Glomerular visceral epithelial cell (primary cell): ENCODE measurements around the gene CEP192.
A peak's percentile ranks its signal among the peaks of the same experiment; 100 is the strongest.
"Not testable (repeated sequence)": the region's sequence is repeated elsewhere in the genome, so short reads cannot be mapped to it uniquely, and the experiment has no call there.

ENCODE experiments used
- DNase-seq: peaks from one replicate; pipeline ENCODE4 v3.0.0-alpha.2; 2016; ENCODE audit errors: extremely low spot score

CEP192 gene

GRCh38 chr18:12990967-12991820, at the start of gene CEP192:
Gene CEP192, plus strand, starts transcription at chr18:12991362. Its CDS starts 8,063 bp downstream, at chr18:12999425.
- DNase-seq = peak; percentile 99

GRCh38 chr18:12943215-12943614, 47.9 kb upstream of the CEP192 start:
- DNase-seq = peak; percentile 52

- DNase-seq = no peak
Measured at GRCh38 chr18:12944709-12945108, 46.5 kb upstream of the CEP192 start.

GRCh38 chr18:12946549-12947284, 44.4 kb upstream of the CEP192 start:
- peak; percentile 77 for DNase-seq

DNA sequence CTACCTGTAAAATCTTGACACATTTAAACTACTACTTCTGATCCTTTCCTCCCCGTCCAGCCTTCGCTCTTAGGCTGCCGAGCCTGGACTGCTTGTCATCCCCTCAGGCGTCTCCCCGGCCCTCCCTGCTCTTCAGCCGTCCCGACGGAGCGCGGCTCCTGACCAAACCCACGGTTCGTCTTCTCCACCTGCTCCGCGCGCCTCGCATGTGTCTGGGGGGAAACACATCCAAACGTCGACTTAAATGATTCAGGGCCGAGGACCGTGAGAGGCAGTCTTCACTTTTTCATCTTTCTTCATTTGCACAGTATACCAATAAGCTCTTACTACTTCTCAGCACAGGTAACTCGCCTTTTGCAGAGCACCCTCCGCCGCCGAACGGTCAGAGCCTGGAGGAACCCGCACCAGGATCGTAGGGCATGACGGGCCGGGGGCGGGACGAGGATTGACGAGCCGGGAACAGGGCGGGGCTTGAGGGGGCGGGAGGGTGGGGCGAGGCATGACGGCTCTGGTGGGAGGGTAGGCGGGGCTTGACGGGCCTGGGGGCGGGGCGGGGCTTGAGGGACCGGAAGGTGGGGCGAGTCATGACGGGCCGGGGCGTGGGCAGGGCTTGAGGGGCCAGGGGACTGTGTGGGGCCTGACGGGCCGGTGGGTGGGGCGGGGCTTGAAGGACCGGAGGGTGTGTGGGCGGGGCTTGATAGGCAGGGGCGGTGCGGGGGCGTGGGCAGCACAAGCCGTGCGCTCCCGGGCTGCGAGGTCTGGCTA, 43.7 kb upstream of the CEP192 start, which contains the start of gene SEH1L:
Gene SEH1L, plus strand, starts transcription at position 727 of the 765 bp plus-strand sequence. CDS start 111 bp downstream, outside the sequence.
- peak; percentile 99 for DNase-seq

DNA sequence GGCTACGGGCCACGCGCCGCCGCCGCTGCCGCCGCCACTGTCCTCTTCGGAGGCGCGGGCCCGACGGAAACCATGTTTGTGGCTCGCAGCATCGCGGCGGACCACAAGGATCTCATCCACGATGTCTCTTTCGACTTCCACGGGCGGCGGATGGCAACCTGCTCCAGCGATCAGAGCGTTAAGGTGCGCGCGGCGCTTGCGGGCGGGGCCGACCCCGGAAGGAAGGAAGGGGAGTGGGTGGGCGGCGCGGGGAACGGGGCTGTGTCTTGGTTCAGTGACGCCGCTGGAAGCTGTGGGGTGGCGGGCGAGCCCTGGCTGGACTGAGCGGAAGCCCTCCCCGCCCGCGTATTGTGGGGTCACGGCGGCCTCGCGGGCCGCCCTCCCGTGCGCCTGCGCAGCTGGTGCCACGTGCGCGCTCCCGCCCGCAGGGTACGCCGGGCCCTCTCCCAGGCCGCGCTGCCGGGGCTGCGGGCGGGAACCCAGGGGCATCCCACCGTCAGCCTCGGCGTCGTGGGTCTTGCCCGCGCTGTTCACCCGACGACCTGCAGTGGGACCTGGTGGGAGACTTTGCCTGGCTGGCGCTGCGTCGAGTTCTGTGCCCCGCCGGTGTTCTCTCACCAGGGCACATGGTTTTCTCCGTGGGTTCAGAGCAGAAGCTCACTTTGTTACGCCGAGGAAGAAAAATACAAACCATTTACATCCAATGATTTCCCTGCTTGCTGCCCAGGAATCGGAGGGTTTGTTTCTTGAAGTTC, 42.9 kb upstream of the CEP192 start:
- DNase-seq = peak; percentile 94

DNA sequence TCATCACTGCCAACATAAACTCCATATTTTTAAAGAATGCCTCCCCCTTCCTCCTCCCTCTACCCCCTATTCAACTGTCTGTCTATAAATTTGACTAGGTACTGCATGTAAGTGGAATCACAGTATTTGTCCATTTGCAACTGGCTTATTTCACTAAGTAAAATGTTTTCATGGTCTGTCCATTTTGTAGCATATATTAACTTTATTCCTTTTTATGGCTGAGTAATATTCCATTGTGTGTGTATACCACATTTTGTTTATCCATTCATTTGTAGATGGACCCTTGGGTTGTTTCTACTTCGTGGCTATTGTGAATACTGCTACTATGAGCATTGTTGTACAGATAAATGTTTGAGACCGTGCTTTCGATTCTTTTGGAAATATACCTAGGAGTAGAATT, 32.7 kb upstream of the CEP192 start:
- DNase-seq = no peak

DNA sequence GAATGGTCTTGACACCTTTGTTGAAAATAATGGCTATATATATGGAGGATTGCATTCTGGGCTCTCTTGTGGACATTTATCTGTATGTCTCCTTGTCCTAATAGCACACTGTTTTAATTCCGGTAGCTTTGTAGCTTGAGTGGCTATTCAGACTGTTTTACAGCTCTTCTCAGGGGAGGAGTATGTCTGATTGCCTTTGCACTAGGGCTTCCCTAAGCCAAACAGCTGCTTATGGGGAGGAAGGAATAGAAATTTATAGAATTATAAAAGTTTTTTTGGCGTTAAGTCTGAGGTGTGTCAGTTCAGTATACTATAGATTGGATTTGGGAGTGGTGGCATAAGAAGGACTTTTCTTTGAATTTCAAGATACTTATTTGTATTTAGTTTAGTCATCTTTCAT, 30.8 kb upstream of the CEP192 start:
- DNase-seq = no peak

GRCh38 chr18:12960853-12961397, 30.2 kb upstream of the CEP192 start:
- DNase-seq = no peak

DNA sequence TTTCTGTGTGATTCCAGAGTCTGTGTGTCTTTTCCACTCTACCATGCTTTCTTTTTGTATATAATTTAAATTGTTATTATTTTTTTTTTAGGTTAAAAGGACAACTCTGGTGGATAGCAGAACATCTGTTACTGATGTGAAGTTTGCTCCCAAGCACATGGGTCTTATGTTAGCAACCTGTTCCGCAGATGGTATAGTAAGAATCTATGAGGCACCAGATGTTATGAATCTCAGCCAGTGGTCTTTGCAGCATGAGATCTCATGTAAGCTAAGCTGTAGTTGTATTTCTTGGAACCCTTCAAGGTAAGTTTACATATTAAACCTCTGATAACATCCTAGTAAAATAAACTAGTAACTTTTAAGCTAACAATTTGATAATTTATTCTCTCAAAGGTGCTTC, 28.1 kb upstream of the CEP192 start:
- no peak for DNase-seq

- no peak for DNase-seq
Measured at GRCh38 chr18:12968115-12968514, 23.0 kb upstream of the CEP192 start.

- no peak for DNase-seq
Measured at GRCh38 chr18:12968619-12969018, 22.5 kb upstream of the CEP192 start.

DNA sequence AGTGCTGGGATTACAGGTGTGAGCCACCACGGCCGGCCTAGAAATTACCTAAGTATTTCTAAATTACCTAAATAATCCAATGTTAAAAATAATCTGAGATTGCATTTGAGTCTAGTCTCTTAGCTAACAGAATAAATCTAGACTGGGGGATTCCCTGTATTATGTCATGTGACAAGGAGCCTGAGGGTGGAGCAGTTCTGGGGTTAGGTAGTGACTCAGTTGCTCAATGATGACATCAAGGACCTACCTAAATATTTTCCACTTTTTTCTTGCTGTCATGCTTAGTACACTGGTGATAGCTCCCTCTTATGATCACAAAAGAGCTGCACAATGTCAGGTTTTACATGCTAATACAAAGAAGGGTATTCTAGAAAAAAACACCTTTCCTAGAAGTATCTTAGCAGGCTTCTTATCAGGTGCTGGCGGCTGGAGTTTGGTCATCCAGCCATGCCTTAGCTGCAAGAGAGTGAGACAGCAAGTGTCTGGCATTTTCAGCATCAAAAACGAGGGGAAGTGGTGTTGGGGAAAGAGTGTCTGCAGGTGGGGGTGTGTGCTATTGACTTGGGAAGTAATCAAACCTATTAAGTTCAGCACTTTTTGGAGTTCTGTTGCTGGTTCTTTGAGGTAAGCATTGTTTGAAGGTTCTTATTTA, 17.5 kb upstream of the CEP192 start:
- no peak for DNase-seq

DNA sequence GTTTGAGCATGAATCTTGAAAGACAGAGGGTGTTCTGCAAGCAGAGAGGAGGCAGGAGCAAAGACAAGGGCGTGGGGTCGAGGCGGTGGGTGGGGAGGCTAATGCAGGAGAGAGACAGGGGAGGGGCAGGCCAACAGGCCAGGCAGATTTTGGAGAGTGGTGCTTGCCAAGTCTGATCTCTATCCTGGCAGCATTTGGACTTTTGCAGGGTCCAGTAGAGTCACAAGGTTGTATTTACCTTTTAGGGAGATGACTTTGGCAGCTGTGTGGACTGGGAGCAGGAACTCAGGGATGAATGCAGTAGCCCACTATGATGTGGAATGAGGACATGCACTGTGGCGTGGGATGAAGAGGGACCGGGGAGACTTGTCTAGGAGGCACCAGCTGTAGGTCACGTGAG, 15.7 kb upstream of the CEP192 start:
- DNase-seq = no peak

DNA sequence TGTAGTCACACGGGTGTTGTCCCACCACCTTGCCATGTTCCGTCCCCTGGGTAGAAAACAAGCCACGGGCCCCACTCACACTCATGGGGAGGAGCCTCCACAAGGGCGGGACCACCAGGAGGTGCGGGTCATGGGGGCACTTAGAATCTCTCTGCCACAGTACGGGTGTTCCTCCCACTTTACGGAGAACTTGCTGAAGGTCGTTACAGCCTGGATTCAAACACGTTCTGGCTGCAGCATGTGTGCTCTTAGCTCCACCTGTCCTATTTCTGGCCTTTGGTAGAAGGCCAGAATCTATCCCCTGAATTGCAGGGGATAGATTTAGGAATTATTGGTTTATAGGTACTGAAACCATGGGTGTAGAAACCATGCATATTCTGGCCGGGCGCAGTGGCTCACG, 14.9 kb upstream of the CEP192 start:
- DNase-seq = no peak

DNA sequence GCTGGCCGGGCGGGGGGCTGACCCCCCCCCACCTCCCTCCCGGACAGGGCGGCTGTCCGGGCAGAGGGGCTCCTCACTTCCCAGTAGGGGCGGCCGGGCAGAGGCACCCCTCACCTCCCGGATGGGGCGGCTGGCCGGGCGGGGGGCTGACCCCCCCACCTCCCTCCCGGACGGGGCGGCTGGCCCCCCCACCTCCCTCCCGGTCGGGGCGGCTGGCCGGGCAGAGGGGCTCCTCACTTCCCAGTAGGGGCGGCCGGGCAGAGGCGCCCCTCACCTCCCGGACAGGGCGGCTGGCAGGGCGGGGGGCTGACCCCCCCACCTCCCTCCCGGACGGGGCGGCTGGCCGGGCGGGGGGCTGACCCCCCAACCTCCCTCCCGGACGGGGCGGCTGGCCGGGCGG, 11.1 kb upstream of the CEP192 start:
- not testable (repeated sequence) for DNase-seq

GRCh38 chr18:12989397-12990122, 1.6 kb upstream of the CEP192 start:
- no peak for DNase-seq

- DNase-seq = no peak
Measured at GRCh38 chr18:12990123-12990475, 1.1 kb upstream of the CEP192 start.

DNA sequence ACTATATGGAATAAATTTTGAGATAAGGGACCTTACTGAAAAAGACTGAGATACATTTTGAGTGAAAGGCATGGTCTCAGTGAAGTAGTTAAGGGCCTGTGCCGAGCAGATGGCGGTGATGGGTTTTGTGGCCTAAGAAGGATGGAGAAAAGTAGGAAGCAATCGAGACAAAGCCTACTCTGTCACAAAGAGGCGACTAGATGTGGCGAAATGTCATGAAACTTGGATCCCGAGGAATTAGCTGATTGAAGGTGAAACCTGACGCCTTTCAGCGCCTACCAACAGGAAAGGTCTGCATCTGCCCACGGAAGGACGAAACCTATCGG, 558 bp upstream of the CEP192 start:
- DNase-seq = no peak

DNA sequence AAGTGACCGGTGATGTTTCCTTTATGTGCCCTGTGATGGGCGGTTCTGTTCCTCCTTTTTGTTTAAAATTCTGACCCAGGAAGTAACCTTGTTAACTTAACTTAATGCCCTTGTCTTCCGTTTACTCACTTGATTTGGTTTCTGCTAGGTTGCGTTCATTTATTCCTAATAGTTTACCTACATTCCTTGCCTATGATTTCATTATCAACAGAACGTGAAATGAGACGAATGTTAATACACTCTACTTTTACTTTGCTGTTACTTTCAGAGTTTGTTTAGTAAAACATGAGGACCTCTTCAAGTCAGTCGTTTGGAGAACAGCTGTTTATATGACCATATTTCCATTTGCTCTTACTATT, 638 bp downstream of the CEP192 start:
- DNase-seq = no peak
